SHP77 treated with DMSO at 0.1 percent for 48 hours (cell line): ENCODE results near the gene UAP1L1.
"Not testable (repeated sequence)": the region's sequence is repeated elsewhere in the genome, so short reads cannot be mapped to it uniquely, and the experiment has no call there.

Experiments
- DNase-seq: peaks from one replicate; lab custom pipeline; 2025; lab: John Stamatoyannopoulos, UW

The UAP1L1 gene, protein sequence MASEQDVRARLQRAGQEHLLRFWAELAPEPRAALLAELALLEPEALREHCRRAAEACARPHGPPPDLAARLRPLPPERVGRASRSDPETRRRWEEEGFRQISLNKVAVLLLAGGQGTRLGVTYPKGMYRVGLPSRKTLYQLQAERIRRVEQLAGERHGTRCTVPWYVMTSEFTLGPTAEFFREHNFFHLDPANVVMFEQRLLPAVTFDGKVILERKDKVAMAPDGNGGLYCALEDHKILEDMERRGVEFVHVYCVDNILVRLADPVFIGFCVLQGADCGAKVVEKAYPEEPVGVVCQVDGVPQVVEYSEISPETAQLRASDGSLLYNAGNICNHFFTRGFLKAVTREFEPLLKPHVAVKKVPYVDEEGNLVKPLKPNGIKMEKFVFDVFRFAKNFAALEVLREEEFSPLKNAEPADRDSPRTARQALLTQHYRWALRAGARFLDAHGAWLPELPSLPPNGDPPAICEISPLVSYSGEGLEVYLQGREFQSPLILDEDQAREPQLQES

DNA sequence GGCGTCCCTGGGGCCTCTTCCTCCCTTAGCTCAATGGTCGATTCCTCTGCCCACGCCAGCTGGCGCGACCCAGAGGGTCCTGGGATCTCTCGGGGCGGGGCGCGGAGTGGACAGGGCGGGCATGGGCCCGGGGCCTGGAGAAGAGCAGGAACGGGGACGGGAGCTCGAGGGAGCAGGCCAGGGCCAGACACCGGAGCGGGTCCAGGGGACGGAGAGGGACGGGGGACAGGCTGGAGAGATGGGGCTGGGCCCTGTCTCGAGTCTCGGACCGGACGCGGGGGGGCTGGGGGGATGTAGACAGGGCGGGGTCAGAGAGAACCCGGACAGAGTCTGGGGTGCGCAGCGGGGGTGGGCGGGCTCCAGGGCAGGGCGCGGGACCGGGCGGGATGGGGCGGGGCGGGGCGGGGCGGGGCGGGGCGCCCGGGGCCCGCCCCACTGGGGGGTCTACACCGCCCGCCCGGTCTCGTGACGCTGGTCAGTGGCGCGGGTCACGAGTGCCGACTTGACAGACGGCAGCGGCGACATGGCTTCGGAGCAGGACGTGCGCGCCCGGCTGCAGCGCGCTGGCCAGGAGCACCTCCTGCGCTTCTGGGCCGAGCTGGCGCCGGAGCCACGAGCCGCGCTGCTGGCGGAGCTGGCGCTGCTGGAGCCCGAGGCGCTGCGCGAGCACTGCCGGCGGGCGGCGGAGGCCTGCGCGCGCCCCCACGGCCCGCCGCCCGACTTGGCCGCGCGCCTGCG, at the start of gene UAP1L1:
UAP1L1 (plus strand) TSS at position 508 of the 738 bp plus-strand sequence; CDS start at position 524, 16 bp downstream.
- no peak for DNase-seq

DNA sequence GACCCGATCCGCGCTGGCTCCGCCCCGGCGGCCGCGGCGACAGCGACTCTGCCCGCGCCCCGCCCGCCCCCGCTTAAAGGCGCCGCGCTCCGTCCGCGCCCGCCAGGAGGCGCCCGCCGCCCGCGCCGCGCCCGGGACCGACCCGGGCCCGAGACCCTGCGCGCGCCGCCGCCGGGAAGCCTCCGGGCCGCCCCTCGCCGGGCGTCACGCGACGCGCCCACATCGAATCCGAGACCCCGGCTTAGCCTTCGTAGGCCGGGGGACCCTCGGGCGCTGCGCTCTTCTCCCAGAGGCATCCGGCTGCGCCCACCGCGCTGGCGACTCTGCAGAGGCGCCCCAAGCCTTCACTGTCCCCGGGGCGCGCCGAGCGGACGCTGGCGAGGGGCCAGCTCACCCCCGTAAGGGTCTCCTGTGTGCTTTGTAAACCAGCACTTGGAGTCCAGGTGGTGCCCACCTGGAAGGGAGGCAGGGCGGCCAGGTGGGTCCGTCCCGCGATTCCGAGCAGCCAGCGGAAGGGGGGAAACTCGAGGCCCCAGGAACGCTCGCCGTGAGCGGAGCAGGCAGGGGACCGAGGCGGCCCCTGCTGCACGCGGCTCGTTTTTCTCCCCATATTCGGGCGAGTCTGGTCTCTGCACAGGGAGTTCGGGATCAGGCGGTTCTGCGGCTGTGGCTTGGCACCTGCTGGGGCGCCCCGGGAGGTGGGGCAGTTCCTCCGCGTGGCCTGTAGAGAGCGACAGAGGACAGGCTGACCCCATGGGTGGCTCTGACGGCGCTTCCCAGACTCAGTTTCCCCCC, 48.9 kb upstream of the UAP1L1 start:
- no peak for DNase-seq

DNA sequence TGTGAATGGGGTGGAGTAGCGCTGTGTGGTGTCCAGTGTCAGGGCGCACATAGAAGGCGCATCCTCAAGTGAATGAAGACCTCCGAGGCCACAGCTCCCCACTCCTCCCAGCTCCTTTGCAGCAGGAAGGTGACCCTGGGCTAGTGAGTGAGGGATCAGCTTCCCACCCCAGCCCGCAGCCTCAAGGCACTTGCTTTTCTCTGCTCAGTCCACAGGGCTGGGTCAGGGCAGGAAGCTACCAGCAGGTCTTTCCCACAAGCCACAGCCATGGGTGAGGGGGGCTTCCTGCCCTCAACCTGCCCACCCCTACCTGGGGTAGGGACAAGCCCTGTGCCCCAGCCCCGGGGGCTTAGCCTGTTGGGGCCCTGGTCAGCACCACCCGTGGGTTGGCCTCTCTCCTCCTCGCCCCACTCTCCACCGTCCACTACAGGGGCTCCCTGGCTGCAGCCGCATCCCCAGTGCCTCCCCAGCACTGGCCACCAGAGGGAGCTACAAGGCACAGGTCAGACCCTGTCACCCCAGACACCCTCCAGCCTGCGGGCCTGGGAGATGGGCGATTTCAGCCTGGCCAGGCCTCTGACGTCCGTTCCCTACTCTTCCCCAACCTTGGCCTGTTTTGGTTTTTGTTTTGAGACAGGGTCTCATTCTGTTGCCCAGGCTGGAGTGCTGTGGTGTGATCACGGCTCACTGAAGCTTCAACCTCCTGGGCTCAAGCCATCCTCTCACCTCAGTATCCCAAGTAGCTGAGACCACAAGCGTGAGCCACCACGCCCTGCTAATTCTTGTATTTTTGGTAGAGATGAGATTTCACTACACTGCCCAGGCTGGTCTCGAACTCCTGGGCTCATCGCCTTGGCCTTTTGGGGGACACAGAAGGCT, 48.0 kb upstream of the UAP1L1 start:
- no peak for DNase-seq

DNA sequence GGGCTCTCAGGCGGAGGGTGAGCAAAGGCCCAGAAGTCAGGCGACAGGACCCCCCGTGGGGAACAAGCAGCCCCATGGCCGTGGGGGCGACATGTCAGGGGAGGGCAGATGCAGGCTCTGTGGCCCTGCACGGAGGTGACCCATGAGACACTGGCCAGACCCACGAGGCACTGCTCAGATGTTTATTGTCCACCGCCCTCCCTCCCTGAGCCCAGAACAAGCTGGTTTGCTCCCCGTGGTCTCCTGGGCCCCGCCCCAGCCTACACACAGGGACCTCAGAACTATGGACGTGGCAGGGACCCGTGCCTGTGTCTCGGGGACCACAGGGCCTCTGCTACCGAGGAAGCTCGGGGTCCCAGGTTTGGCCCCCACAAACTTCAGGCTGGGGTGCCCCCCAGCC, 47.3 kb upstream of the UAP1L1 start:
- no peak for DNase-seq

DNA sequence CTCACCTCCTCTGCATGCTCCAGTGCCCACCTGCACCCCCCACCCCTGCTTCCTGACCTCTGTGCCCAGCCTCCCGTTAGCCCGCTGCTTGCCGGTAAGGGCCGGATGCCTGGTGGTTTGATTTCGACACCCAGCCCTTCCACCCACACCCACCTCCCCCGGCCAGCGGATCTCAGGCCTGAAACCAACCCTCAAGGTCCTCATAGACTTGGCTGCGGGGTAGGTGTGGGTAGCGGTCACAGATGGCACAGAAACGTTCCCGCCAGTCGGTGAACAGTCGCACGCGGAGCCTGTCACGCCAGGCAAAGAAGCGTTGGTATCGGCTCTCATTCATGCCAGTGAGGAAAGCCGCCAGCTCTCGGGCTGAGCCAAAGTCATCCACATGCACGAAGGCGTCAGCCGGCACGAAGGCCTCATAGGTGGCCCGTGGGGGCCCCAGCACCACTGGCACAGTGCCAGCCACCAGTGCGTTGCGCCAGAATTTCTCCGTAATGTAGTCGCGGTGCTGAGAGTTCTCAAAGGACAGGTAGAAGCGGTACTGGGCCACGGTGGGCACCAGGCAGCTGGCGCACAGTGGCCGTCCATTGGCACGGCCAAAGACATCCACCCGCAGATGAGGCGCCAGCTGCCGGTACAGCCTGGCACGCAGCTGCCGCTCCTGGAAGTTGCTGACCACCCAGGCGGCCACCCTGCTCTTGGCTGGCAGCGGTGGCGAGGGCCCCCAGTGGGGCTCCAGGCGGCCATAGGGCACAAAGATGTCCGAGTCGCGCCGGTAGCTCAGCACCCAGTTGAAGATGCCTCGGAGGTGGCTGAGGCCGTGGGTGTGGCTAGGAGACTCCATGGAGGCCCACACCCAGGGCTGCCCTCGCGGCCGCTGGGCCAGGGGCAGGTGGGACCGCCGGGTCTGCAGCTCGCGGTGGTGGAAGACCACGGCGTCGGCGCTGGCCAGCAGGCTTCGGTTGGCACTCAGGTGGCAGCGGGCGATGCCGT, 46.5 kb upstream of the UAP1L1 start:
- DNase-seq, result no peak

DNA sequence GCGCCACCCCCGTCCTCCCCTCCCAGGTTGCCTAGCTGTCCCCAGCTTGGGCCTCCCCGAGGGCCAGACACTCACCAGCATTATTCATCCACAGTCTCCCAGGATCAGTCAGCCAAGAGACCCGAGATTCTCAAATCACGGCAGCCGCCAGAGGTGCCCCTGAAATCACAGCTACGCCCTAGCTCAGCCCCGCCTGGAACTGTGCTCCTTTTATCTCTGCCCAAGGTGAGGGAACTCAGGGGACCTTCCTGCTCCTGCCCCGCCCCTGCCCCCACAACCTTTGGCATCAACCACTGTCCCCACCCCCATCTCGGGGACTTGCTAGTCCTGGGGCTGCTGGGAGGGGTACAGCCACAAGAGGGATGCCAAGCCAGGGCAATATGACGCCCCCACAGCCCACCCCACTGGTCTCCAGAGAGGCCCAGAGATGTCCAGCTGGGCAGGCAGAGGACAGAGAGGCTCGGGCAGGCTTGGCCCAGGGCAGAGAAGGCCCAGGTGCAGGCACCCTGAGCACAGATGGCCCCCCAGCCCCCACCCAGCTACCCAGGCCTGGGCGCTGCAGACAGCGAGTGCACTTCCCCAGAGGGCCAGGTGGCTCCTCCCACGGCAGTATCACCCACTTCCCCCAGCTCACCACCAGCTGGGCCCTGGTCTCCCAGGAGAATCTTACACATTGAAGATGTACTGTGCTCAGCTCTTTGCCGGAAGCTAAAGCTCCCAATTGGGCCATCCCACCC, 45.2 kb upstream of the UAP1L1 start, which contains the start of gene FUT7:
FUT7 (minus strand) TSS at position 185 of the 737 bp plus-strand sequence; CDS start at position 88, 97 bp downstream.
- no peak for DNase-seq

DNA sequence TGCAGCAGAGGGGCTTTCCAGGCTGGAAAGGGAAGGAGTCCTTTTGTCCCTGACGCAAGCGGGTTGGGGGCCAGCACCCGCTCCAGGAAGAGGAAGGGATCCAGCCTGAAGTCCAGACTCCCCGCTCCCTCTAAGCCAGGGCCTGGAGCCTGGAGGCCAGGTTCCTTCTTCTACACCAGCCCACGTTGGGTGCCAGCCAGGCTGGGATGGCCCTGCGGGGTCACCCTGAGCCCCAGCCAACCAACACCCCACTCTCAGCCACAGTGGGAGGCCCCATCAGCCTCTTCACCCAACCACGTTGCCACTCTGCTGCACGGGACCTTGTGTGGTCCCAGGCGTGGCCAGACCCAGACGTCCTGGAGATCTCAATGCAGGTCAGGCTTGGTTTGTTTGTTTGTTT, 44.5 kb upstream of the UAP1L1 start:
- DNase-seq, result no peak

DNA sequence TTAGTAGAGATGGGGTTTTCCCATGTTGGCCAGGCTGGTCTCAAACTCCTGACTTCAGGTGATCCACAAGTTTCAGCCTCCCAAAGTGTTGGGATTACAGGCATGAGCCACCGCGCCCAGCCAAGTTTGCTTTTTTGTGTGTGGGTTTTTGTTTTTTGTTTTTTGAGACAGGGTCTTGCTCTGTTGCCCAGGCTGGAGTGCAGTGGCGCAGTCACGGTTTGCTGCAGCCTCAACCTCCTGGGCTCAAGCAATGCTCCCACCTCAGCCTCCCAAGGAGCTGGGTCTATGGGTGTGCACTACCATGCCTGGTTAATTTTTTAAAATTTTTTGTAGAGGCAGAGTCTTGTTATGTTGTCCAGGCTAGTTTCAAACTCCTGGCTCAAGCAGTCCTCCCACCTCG, 43.8 kb upstream of the UAP1L1 start:
- not testable (repeated sequence) for DNase-seq

DNA sequence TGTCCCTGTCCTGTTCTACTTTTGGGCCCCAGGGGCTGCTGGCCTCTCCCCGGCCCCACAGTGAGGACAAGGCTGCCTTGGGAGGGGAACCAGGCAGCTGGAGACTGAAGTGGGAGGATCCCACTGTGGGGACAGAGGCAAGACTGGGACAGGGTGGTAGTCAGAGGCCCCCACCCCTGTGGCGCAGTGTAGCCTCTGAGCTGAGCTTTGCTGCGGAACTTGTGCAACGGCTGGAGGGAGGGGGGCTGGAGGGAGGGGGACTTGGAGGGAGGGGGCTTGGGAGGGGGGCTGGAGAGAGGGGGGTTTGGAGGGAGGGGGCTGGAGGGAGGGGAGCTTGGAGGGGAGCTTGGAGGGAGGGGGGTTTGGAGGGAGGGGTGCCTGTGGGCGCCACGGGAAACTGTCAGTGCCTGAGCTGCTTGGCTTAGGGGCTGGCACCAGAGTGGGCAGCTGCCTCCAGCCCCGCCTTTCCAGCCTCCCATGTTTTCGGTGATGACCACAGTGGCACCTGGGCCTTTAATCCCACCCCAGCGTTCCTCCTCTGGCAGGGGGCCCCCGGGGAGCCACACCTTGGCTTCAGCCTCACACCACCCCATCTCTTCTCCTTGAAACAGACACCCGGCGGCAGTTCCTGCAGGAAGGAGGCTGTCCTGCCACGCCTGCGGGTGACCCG, 43.1 kb upstream of the UAP1L1 start:
- DNase-seq, result no peak

DNA sequence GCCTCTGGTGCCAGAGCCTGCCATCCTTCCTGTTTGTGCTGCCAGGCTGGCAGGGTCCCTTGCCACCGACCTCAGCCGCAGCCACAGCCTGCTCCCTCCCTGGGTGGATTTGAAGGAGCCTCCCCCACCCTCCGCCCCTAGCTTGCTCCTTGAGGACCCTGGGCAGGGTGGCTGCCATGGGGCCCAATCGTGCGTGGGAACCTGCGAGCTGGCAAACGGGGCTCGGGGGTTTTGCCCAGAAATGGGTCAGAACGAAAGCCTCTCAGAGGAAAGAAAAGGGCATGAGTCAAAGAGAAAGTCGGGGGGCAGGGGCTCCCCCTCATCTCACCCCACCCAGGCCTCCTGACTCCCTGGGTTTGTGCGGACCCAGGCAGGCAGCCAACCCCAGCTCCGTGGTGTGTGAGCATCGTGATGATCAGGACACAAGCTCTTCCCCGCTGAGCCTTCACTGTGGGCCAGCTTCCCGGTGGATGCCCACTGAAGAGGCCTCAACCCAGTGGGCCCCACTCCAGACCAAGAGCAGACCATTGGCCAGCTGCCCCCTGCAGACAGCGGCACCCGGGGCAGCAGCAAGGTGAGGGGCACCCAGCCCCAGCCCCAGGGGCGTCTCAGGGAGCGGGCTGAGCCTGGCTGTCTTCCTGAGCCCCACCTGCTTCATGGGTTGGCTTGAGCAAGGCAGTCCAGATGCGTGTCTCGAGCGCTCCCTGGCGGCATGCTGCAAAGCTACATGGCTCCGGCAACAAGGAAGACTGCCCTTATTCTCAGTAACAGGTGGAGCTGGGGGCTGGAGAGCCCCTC, 42.4 kb upstream of the UAP1L1 start:
- peak; percentile 65 for DNase-seq

DNA sequence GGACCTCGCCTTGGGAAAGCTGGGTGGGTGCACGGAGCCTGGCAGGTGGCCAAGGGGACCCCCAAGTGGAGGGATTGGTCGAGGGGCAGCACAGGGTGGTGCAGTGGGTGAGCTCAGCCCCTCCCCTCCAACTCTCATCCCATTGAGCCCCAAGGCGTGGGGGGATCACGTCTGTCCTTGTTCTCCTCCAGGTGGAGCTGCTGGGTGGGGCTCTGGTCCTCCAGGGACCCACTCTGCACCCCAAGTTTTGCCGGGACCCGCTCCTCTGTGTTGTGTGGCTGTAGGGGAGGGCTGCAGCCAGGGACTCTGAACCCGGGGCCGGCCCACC, 41.8 kb upstream of the UAP1L1 start:
- DNase-seq, result no peak

DNA sequence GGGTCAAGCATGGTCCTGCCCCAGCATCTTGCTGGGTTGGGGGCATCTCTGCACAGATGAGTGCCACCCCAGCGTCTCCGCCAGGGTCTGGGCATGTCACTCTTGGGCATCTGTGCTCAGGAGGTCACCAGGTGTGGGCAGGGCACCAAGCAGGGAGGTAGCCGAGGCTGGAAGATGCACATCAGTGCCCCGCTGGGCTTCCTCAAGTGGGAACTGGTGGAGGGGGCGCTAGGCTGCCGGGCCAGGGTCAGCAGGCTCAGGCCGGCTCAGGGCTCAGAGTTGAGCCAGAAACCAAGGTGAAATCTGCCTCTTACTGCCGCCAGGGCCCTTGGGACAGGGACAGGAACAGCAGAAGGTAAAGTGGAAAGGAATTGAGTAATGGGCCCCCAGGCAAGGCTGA, 41.4 kb upstream of the UAP1L1 start:
- DNase-seq, result no peak

DNA sequence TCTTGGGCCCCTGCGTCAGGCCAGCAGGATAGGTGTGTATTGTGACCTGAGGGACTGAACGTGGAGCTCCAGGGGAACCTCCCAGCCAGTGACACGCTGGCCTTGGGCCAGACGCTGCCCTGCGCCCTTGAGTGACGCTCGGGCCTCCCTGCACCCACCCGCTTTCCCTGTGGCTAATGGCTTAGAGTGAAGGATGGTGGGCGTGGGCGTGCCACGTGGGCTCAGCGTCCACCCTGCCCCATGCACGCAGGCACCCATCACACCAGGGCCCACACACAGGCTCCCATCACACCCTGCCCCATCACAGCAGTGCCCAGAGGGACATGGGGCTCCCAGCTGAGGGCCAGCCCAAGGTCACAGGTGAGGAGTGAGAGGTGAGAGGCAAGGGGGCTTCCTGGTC, 40.3 kb upstream of the UAP1L1 start:
- DNase-seq, result no peak

DNA sequence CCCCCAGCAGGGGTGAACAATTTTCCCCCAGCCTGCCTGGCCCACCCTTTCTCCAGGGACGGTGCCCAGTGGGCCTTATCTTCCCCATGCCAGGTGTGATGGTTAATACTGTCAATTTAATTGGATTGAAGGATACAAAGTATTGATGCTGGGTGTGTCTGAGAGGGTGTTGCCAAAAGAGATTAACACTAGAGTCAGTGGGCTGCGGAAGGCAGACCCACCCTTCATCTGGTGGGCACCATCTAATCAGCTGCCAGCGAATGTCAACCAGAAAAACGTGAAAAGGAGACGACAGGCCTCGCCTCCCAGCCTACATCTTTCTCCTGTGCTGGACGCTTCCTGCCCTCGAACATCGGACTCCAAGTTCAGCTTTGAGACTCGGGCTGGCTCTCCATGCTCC, 39.8 kb upstream of the UAP1L1 start:
- DNase-seq, result no peak

DNA sequence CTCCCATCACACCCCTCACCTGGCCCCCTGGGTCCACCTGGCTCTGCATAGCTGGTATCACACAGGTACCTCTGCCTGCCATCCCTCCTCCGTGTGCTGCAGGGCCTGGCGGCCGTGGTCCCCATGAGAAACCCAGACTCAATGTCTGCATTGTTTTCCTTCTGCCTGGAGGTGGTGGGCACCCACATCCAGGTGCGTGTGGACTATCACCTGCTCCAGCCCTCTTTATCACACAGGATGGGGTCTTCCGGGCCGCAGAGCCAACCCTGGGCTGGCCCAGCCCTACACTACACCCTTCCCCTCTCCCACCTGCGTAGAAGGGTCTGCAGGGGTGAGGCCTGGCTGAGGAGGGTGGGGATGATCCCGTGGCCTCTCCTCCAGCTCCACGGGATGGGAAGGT, 38.4 kb upstream of the UAP1L1 start:
- DNase-seq, result no peak

DNA sequence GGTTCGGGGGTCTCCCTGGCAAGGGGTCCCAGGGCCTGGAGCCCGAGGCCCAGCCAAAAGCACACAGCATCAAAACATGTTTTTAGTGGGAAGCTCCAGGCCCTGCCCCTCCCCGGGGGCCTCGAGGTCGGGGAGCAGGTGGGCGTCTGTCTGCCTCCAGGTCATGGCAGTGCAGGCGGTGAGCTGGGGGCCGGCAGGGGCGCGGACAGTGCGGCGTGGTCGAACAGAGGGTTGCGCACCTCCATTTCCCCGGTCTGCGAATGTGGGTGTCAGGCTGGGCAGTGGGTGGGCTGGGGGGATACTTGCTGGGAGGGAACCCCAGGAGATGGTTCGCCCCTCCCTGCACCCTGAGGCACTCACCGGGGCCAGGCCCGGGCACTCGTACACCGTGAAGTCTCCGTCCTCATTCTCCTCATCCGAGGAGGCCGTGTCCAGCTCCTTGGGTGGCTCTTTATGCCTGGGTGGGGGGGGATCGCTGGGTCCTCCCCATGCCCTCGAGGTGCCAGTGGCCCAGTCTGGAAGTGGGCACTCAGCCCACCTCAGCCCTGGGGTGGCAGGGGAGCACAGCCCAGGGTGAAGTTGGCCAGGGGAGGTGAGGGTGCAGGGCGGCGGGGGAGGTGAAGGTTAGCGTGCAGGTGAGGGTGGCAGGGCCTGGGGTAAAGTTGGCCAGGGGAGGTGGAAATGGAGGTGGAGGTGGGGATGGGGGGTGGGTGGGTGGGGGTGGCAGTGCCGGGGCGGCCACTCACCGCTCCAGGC, 37.5 kb upstream of the UAP1L1 start:
- no peak for DNase-seq

DNA sequence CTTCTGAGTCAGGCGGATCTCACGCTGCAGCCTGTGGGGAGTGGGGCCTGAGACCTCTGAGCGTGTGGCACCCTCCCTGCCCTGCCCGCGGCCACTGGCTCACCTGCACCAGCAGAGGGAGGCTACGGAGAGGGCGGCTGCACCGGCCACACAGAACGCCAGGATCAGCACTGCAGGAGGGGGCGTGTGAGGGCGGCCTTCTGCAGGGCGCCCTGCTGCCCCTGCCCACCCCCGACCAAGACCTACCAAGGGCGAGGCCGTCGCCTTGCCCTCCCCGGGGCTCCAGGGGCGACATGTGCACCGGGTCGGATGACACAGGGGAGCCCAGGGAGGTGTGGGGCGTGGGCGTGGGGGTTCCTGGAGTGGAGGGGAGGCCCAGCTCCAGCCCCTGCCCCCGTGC, 36.7 kb upstream of the UAP1L1 start:
- DNase-seq, result no peak
